ELR (cell line): ENCODE results near the gene FRAS1.
"Not testable (repeated sequence)": the region's sequence is repeated elsewhere in the genome, so short reads cannot be mapped to it uniquely, and the experiment has no call there.

Experiments used
- DNase-seq: peaks from one replicate; pipeline ENCODE4 v3.0.0-alpha.2; 2015; ENCODE audit warnings: low read depth

The FRAS1 gene

DNA sequence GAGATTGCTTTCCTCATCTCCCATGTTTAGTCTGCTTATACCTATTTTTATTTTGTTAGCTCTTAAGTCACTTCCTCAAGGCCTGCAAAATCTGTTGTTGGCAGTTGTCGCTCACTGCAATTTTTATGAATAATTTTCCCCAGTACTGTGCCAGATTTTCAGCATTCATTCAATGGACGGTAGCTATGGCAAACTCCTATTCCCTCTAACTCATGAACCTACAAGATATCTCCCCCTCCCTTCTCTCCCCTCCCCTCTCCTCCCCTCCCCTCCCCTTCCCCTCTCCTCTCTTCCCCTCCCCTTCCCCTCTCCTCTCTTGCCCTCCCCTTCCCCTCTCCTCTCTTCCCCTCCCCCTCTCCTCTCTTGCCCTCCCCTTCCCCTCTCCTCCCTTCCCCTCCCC, 160.4 kb downstream of the FRAS1 start:
- DNase-seq: no peak

DNA sequence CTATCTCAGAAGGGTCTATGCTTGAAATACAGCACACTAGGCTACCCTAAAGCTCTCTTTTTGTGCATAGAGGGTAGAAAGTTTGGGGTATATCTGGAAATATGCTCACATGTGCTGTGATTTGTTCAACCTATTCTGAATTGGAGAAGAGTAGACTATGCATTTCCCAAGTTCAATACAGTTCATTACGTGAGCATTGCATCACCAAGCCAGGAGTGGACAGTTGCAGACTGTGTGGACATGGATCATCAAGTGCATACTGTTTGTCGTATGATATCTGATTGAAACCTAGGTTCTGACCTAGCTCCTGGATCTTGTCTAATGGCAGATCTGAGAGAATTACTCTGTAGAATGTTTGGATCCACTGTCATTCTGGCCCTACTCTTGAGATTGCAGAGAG, 161.1 kb downstream of the FRAS1 start:
- no peak for DNase-seq

DNA sequence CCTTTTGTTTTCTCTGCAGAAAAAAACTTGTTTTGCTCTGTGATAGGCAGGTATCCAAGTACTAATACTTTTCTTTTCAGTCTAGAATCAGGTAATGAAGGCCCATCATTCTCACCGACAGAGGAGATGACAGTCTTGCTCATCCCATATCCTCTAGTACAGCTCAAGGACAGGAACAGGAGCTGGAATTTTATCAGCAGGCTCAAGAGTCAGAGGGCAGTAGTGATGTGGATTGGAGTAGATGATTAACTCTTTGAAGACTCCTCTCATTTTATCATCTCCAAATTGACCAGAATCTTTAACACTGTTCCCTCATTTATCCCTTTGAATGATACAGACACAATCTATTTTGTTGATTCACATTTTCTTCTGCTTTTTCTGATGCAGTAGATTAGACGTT, 162.7 kb downstream of the FRAS1 start:
- no peak for DNase-seq

DNA sequence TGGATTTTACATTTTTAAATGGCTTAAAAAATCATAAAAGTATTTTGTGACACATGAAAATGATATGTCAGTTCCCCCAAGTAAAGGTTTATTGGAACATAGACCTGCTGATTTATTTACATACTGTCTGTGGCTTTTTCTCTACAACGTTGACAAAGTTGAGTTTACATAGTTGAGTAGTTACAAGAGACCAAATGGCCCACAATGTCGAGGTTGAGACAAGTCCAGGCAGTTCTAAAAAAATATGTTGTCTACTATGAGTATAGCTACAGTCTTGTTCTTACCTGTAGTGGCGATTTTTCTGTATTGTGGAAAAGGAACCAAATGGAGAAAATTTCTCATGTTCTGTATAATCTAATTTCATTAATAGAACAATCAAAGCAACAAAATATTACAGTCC, 163.2 kb downstream of the FRAS1 start:
- DNase-seq: no peak

DNA sequence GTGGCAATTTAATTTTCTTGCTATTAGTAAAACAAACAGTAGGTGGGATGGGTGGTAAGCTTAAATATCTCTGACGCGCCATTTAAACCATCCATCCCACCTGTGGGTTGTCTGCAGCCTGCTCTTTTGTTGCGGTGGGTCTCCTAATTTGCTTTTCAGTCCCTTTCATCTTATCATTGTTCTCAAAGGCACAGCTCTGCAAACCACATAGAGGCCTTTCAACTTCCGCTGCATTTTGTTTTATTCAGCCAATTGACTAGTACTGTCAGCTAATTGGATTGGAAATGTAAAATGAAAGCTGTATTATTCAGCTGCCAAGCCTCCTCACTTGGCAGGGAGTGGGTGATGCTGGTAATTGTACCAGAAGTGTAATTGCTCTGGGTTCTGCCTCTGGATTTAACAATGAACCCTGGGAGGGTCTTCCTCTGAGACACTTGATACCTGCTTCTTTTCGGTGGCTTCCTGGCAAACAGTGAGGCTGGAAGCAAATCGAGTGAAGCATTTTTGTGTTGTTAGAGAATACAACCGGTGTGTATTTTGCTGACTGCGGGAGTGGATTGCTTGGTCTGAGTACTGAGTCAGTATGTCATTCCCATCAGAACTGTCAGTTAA, 165.6 kb downstream of the FRAS1 start:
- DNase-seq: no peak

DNA sequence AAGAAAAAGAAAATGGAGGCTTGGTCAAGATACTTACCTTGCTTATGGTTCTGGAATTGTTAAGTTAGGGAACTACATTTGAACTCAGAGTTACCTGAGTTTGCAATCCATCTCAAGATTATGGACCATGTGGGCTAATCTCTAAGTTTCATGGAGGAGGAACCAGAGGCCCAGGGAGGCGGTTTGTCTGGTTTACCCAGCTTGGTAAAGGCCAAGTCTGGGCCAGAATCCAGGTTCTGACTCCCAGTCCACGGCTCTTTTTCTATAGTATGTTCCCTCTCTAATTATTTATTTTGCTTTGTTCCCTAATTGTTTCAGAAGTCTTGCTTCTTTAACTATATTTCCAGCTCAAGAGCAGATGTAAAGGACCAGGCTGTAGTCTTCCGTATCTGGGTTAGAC, 168.1 kb downstream of the FRAS1 start:
- no peak for DNase-seq

DNA sequence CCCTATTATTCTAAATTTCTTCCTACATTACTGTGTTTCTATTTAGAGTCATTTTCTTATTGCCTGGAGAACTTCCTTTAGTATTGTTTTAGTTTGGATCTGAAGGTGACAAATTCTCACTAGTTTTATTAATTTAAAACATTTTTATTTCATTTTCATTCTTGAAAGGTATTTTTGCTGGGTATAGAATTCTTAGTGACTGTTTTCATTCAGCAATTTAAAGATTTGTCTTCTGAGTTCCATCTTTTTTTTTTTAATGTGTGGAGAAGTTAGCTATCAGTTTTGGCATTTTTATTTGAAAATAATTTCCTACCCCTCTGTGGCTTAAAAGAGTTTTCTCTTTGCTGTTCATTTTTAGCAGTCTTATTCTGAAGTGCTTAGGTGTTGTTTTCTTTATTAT, 169.2 kb downstream of the FRAS1 start:
- DNase-seq: no peak

DNA sequence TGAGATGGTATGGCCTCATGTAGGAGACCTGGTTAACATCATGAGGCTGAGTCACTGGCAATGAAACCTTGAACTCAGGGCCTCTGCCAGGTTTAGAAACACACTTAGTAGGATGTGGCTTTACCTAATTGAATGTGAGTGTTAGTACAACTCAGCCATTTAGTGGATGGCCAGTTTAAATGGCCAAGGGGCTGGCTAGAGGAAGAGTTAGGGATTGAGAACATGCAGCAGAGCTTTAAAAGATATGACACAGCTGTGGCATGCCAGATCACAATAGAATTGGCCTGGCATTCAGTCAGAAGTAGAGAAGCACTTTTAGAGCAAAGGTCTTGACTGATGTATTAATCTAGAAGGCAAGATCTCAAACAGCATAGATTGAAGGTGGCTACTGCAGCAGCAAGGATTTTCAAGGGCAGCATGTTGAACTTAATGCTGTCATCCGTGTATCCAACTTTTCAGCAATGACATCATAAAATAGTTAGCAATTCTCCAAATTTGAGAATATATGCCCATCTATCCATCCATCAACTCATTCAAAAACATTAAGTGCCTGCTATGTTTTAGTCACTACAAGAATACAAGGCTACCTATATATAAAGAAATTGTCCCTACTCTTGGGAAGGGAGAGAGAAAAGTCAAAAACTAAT, 170.4 kb downstream of the FRAS1 start:
- DNase-seq: no peak

DNA sequence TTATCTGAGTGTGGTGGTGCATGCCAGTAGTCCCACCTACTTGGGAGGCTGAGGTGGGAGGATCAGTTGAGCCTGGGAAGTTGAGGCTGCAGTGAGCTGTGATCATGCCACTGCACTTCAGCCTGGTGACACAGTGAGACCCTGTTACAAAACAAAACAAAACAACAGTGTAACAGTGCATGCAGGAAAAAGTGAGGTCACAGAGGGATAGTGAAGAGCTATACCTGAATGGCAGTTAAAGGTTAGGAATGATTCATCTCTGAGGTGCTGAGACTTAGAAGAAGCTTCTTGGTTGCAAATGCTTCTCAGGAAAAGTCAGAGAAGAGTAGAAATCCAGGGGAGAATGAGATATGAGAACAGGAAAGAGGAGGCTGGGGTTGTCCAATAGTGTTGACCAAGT, 178.7 kb downstream of the FRAS1 start:
- no peak for DNase-seq

DNA sequence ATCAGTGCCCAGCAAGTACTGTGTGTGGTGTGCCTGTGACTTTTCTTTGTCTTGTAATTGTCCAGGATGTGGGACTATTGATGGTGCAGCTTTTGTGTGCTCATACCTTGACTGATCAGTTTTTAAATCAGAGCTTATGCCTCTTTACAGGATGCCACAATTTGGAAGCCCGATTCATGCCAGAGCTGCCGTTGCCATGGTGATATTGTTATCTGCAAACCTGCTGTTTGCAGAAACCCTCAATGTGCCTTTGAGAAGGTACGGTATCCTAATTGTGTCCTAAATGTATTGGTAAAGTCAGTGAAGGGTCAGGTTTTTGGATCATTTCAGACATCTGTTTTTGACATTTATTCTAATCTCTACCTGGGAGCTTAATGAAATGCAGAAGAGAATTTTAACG, 180.2 kb downstream of the FRAS1 start:
- DNase-seq: no peak

DNA sequence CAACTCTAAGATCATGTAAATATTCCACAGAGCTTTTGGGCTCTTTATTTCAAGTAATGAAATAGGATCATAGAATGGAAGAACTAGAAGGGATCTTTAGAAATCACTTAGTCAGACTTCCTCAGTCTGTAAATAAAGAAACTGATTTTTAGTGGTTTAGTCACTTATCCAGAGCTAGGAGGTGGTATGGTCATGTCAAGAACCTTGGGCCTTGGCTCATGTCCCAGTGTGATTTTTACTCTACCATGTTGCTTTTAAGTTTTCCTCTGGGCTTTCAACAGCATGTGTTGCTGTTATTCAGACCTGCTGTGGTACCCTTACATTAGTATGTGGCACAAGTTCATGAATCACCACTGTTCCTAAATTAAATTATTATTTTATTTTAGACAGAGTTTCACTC, 184.9 kb downstream of the FRAS1 start:
- DNase-seq: no peak

DNA sequence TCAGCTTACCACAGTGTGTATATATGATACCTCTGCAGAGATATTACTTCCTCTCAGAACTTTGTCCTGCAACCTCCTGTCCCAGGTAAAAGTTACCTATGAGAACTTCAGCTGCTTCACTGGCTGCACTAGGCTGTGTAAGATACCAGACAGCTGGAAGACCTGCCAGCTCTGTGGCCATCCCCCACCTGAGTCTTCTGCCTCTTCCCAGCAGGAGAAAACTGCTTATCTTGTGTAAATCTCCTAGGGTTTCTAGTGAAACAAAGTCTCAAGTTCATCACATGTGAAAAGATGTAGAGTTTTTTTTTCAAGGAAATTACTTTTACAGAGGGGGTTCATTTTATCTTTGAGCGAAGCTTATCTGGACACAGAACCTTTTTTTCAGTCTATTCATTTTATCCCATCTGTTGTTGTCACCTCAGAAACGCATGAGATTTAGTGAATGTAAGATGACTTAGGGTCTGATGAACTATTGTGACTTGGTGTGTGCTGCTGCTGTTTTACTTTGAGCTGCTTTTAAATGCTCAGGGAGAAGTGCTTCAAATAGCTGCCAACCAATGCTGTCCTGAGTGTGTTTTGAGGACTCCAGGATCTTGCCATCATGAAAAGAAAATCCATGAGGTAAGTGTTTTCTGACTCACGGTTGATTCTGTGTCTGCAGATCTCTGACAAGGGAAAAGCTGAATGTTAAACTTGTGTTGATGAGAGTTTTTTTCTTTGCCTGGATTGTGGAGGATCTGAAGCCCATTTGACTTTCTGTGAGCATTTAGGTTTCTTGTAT, 187.8 kb downstream of the FRAS1 start:
- DNase-seq: no peak

DNA sequence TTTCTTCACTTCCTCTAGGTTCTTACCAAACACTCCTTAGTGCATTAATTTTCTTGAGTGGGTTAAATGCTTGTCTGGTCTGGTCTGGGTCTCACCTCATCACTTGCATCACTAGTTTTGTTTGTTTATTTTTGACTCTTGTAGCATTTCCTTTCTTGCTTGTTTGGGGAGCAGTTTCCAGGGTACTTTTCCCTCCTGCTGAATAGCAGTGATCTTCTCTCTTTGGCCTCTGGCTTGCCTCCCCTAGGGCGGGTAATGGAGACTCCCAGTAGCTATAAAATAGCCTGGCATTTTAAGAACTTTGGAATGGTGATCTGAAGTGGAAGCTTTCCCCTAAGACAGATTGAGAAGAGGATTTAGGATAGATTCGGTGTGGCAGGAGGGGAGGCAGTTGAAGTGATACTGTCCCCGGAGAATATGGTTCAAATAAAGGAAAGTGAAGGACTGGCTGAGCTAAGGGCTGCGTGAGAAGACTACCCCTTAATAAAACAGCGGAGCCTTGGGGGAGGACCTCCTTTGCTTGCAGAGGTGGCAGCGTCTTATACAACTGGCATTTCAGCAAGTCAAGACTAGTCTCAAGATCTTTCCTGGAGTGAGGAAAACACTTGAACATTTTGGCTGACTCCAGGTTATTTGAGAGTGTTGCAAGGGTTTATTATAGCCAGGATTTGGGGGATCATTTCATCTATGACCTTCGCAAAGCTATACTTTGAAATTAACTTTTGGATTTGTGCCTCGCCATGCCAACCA, 190.6 kb downstream of the FRAS1 start:
- no peak for DNase-seq

DNA sequence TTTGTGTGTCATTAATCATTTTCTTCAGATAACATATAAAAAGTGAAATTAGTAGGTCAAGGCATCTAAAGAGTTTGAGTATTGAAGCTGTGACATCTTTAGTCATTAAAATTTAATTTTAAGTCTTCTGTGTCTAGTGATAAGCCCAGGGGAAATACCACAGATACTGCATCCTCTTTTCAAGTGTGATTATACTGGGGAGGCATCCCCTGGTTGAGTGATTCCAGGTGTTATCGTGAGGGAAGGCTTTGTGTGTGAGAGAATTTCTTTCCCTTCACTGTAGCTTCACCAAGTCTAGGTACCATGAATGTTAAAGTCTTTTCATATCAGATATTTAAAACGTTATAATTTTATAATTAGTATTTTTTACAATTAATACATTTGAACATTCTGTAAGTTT, 193.4 kb downstream of the FRAS1 start:
- no peak for DNase-seq

DNA sequence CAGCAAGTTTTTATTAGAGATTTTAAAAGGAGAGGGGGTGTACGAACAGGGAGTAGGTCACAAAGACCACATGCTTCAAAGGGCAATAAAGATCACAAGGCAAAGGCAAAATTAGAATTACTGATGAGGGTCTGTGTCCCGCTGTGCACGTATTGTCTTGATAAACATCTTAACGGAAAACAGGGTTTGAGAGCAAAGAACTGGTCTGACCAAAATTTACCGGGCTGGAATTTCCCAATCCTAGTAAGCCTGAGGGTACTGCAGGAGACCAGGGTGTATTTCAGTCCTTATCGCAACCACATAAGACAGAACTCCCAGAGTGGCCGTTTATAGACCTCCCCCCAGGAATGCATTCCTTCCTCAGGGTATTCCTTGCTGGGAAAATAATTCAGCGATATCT, 195.7 kb downstream of the FRAS1 start:
- not testable (repeated sequence) for DNase-seq

DNA sequence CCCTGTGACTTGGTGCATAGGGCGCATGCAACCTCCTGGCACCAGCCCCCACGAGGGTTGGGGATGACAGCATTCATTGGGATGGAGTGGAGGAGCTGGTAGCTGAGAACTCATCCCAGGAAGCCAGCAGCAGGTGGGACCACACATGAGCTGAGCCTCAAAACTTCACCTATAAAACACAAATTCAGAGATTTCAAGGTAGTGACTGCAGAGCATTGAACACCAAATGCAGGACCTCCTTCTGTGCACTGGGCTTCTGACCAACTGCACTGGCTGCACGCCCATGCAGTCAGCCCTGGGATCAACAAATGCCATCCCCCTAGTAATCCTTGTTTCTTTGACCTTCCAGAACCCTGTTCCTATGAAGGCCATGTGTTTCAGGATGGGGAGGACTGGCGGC, 197.8 kb downstream of the FRAS1 start:
- DNase-seq: no peak

DNA sequence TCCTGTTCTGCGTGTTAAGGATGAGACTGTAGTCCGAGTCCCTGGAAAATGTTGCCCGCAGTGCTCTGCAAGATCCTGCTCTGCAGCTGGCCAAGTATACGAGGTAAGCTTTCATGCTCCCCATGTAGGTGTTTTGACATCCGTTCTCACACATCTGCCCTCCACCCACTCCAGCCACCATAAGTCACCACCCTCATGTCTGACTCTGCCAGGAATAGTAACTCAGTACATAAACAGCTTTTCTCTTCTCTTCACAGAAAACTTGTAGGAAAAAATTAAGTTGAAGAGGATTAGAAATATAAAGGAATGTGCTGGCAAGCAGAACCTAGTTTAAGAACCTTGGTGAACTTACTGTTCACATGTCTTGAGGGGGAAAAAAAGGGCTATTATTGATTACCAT, 207.9 kb downstream of the FRAS1 start:
- DNase-seq: no peak

DNA sequence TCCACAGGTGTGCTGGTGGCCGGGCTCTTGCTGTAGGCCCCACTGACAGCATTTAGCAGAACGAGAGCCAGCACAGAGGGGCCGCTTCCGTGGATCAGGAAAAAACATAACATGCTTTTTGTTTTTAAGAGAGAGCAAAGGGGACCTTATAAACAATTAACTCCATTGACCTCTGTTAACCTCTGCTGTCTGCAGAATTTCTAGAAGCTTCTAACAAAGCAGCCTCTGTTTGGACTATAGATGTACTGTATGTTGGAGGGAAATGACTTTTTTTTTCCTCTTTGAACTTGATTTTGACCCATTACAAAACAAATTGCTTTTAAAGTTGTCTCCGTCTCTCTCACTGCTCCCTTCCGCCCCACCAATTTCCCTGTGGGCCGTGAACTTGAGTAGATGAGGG, 210.7 kb downstream of the FRAS1 start:
- DNase-seq: no peak

DNA sequence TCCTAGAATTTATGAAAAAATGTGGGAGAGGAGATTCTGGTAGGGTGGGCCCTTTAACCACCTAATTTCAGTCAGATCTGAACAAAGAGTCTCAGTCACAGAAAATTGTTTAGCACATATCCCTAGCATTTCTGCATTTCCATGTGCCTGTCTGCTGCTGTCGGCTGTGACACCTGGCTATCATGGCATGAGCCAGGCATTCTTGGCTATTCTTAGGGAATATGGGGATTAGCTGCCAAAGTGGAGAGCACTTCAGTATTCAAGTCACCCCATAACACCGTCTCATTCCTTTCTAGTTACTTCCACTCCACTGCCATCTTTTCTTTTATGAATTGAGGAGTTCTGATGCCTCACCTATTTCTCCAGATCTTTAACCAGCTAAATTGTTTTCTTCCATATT, 211.5 kb downstream of the FRAS1 start:
- no peak for DNase-seq

DNA sequence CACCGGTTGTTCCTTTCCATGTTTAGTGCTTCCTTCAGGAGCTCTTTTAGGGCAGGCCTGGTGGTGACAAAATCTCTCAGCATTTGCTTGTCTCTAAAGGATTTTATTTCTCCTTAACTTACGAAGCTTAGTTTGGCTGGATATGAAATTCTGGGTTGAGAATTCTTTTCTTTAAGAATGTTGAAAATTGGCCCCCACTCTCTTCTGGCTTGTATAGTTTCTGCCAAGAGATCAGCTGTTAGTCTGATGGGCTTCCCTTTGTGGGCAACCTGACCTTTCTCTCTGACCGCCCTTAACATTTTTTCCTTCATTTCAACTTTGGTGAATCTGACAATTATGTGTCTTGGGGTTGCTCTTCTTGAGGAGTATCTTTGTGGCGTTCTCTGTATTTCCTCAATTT, 218.3 kb downstream of the FRAS1 start:
- not testable (repeated sequence) for DNase-seq

DNA sequence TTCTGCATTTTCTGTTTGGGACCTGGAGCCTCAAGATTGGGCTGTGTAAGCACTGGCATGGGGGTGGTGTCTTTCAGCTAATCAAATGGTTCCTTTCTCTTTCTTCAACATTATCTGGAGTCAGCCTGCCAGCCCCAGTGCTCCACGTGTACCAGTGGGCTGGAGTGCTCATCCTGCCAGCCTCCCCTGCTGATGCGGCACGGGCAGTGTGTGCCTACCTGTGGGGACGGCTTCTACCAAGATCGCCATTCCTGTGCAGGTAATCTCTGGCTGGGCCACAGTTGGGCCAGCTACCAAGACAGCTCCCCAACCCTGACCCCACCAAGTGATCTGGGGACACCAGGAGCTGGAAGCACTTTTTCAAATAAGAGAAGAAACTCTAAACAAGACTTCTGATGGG, 229.2 kb downstream of the FRAS1 start:
- no peak for DNase-seq

DNA sequence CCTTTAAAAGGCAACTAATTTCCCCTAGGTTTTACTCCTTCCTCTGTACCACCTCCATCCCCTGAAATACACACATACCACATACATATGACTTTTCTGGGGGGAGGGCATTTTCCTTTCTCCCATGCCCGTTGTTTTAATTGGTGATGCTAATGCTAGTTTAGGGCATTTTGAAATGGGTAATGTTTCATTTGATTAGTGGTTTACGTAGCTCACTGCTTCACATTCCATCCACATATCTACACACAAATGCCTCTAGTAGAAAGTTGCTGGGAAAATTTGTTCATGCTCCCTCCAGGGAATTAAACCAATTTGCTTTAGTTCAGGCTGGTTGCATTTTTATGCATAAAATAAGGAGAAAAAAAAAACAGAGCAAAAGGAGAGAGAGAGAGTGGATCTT, 231.2 kb downstream of the FRAS1 start:
- no peak for DNase-seq

DNA sequence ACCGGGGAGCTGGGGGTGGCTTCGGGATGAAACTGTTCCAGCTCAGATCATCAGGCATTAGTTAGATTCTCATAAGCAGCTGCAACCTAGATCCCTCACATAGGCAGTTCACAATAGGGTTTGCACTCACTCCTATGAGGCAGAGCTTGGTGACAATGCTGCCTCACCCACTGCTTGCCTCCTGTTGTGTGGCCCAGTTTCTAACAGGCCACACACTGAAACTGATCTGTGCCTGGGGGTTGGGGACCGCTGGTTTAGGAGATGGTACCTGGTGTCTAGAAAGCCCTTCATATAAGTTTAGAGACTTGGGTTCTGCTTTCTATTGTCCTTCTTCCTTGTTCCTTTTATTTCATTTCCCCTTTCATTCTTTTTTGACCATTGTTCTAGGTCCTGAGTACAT, 234.2 kb downstream of the FRAS1 start:
- DNase-seq: no peak
